HepG2 (cell line): Measurements from ENCODE around the gene CBFA2T2. TPM values are rescaled to one million over a fixed set of nuclear protein-coding genes. Genes with fewer than 3 reads are reported as not detected.

ENCODE experiments used
- ATF7-NPFF ChIP-seq: sonication (generic); formaldehyde crosslinking; IDR thresholded peaks from 2 replicates; pipeline ENCODE4 v1.8.1; 2023; ENCODE audit warnings: mild to moderate bottlenecking, low read depth, missing genetic modification reagents, moderate library complexity
- CENPX ChIP-seq: sonication (generic); formaldehyde crosslinking; IDR thresholded peaks from 2 replicates; pipeline ENCODE4 v1.9.0; 2021; ENCODE audit warnings: mild to moderate bottlenecking, missing genetic modification reagents, moderate library complexity
- DMAP1 ChIP-seq: IDR thresholded peaks from 2 replicates; pipeline ENCODE4 v1.6.1; 2016
- FOXP1 ChIP-seq, 2 experiments: fragments of 450-650 bp in 1 of 2; IDR thresholded peaks; 2 replicates each; pipeline ENCODE4 v1.6.1; 2017 to 2018; ENCODE audit warnings: antibody characterized with exemption in 1 of 2
- GMEB2 ChIP-seq: IDR thresholded peaks from 2 replicates; pipeline ENCODE4 v1.6.1; 2016; ENCODE audit warnings: missing biosample characterization, missing genetic modification reagents, low read depth
- HDAC1 ChIP-seq: sonication (generic); formaldehyde crosslinking; IDR thresholded peaks from 2 replicates; pipeline ENCODE4 v1.5.1; 2020; ENCODE audit warnings: mild to moderate bottlenecking, missing genetic modification reagents
- IKZF4 ChIP-seq: sonication (generic); formaldehyde crosslinking; IDR thresholded peaks from 2 replicates; pipeline ENCODE4 v1.5.1; 2020; ENCODE audit warnings: borderline replicate concordance, mild to moderate bottlenecking, low read depth, missing genetic modification reagents; ENCODE audit errors: not compliant biosample characterization
- MIER2 ChIP-seq: IDR thresholded peaks from 2 replicates; pipeline ENCODE4 v1.6.1; 2016; ENCODE audit warnings: missing biosample characterization, missing genetic modification reagents
- NR2F1 ChIP-seq, 2 experiments: fragments of 450-650 bp in 1 of 2; formaldehyde crosslinking in 1 of 2; IDR thresholded peaks; 2 replicates each; pipeline versions ENCODE4 v1.5.0 to v1.6.1; 2016 to 2020; ENCODE audit warnings: mild to moderate bottlenecking in 1 of 2, missing compliant biosample characterization in 1 of 2, missing genetic modification reagents in 1 of 2, moderate library complexity in 1 of 2
- PHB2 ChIP-seq: fragments of 450-650 bp; IDR thresholded peaks from 2 replicates; pipeline ENCODE4 v1.6.1; 2018; ENCODE audit not compliant: partially characterized antibody
- SRSF9 ChIP-seq: fragments of 200-400 bp; formaldehyde crosslinking; IDR thresholded peaks from 2 replicates; pipeline ENCODE4 v1.6.1; 2018; ENCODE audit warnings: borderline replicate concordance, mild to moderate bottlenecking, low read depth, low read length; ENCODE audit not compliant: insufficient read depth, poor library complexity, severe bottlenecking
- SSRP1 ChIP-seq: IDR thresholded peaks from 2 replicates; pipeline ENCODE4 v1.6.1; 2016; ENCODE audit warnings: control low read depth
- ZBTB20 ChIP-seq: sonication (generic); formaldehyde crosslinking; IDR thresholded peaks from 2 replicates; pipeline ENCODE4 v1.8.1; 2023; ENCODE audit warnings: missing genetic modification reagents, low read depth, mild to moderate bottlenecking, borderline replicate concordance
- ZEB1 ChIP-seq: IDR thresholded peaks from 2 replicates; pipeline ENCODE4 v1.6.1; 2012; ENCODE audit warnings: mild to moderate bottlenecking, low read depth, inconsistent platforms; ENCODE audit not compliant: insufficient replicate concordance
- ZMYM3 ChIP-seq: sonication (generic); formaldehyde crosslinking; IDR thresholded peaks from 2 replicates; pipeline ENCODE4 v1.5.1; 2020; ENCODE audit warnings: mild to moderate bottlenecking, missing genetic modification reagents
- ZNF296 ChIP-seq: sonication (generic); formaldehyde crosslinking; conservative IDR thresholded peaks from 2 replicates; pipeline ENCODE4 v1.5.0; 2020; ENCODE audit warnings: mild to moderate bottlenecking, missing genetic modification reagents
- ZNF333 ChIP-seq: sonication (generic); formaldehyde crosslinking; IDR thresholded peaks from 2 replicates; pipeline ENCODE4 v1.4.0; 2020; ENCODE audit warnings: mild to moderate bottlenecking, missing genetic modification reagents, borderline replicate concordance
- ZNF367 ChIP-seq: sonication (generic); formaldehyde crosslinking; IDR thresholded peaks from 2 replicates; pipeline ENCODE4 v1.4.0; 2020; ENCODE audit warnings: missing genetic modification reagents, borderline replicate concordance
- ZNF383 ChIP-seq: sonication (generic); formaldehyde crosslinking; IDR thresholded peaks from 2 replicates; pipeline ENCODE4 v1.4.0; 2020; ENCODE audit warnings: missing genetic modification reagents, mild to moderate bottlenecking, borderline replicate concordance
- ZNF44 ChIP-seq: sonication (generic); formaldehyde crosslinking; IDR thresholded peaks from 2 replicates; pipeline ENCODE4 v1.5.1; 2020; ENCODE audit warnings: mild to moderate bottlenecking, missing genetic modification reagents
- ZNF530 ChIP-seq: sonication (generic); formaldehyde crosslinking; IDR thresholded peaks from 2 replicates; pipeline ENCODE4 v1.5.0; 2020; ENCODE audit warnings: low read depth, mild to moderate bottlenecking, missing genetic modification reagents
- ZNF598 ChIP-seq: sonication (generic); formaldehyde crosslinking; IDR thresholded peaks from 2 replicates; pipeline ENCODE4 v1.5.1; 2020; ENCODE audit warnings: mild to moderate bottlenecking, missing genetic modification reagents, borderline replicate concordance
- ZNF703 ChIP-seq: sonication (generic); formaldehyde crosslinking; IDR thresholded peaks from 2 replicates; pipeline ENCODE4 v1.5.1; 2020; ENCODE audit warnings: missing genetic modification reagents, mild to moderate bottlenecking, moderate library complexity, borderline replicate concordance
- ZNF737 ChIP-seq: sonication (generic); formaldehyde crosslinking; IDR thresholded peaks from 2 replicates; pipeline ENCODE4 v1.5.0; 2020; ENCODE audit warnings: missing genetic modification reagents, mild to moderate bottlenecking, borderline replicate concordance
- ZNF75D ChIP-seq: sonication (generic); formaldehyde crosslinking; IDR thresholded peaks from 2 replicates; pipeline ENCODE4 v1.8.1; 2023; ENCODE audit warnings: missing genetic modification reagents, mild to moderate bottlenecking, borderline replicate concordance
- ZNF776 ChIP-seq: sonication (generic); formaldehyde crosslinking; IDR thresholded peaks from 2 replicates; pipeline ENCODE4 v1.4.0; 2020; ENCODE audit warnings: mild to moderate bottlenecking, missing genetic modification reagents
- polyA plus RNA-seq, 8 experiments: library from polyadenylated mRNA; depleted of rRNA in 3 of 8; stranded (reverse) in 7 of 8; unstranded in 1 of 8; fragments of >200 nt; fragmentation: Illumina TruSeq in 4 of 8; extraction: Trizol in 4 of 8; gene quantifications; 2 replicates each; pipeline versions ENCODE4 v1.2.1 to v1.2.3, GENCODE V29; 2011 to 2016; ENCODE audit warnings: low read depth in 4 of 8, missing spikeins in 1 of 8, mixed read lengths in 1 of 8; ENCODE audit not compliant: insufficient read depth in 1 of 8
- total RNA-seq, 5 experiments: library from RNA; depleted of rRNA; stranded (reverse); fragments of >200 nt; fragmentation: Illumina TruSeq; extraction: Trizol; gene quantifications; 2 replicates each; pipeline ENCODE4 v1.2.3, GENCODE V29; 2016; ENCODE audit warnings: low read depth in 1 of 5
- TF ChIP-seq, protein P1 (sequence below): sonication (generic); formaldehyde crosslinking; IDR thresholded peaks from 2 replicates; pipeline ENCODE4 v1.4.0; 2020; ENCODE audit warnings: missing genetic modification reagents

The CBFA2T2 gene
- total and polyA plus RNA-seq, 2 of the 13 experiments (the other 11 are each of a cell fraction or from before 2014, with no cell fraction given), result 6.3 to 21.2 TPM

- TF ChIP-seq GMEB2 (no peak), FOXP1 (IDR thresholded peaks at IDR 0.05) (peak; percentile 59; the same call in 1 of the 2 replicates), FOXP1 (CRISPR knock-in tag; IDR thresholded peaks at IDR 0.05) (peak; percentile 86), ZNF737 (CRISPR knock-in tag) (no peak), ZNF44 (CRISPR knock-in tag) (0 out of 2 replicates have a peak, but pooled peaks have one; percentile 56), DMAP1 (CRISPR knock-in tag) (0 out of 2 replicates have a peak, but pooled peaks have one; percentile 26), HDAC1 (CRISPR knock-in tag) (0 out of 2 replicates have a peak, but pooled peaks have one; percentile 39), ZNF296 (CRISPR knock-in tag) (no peak), ATF7-NPFF (no peak), ZNF383 (no peak), ZNF598 (no peak), ZBTB20 (CRISPR knock-in tag) (0 out of 2 replicates have a peak, but pooled peaks have one; percentile 23), ZNF703 (no peak), ZNF776 (CRISPR knock-in tag) (no peak), MIER2 (CRISPR knock-in tag) (peak; percentile 73; the same call in 1 of the 2 replicates), NR2F1 (CRISPR knock-in tag; IDR thresholded peaks at IDR 0.05) (no peak), IKZF4 (CRISPR knock-in tag) (no peak), ZNF530 (CRISPR knock-in tag) (no peak), ZNF333 (CRISPR knock-in tag) (no peak), ZMYM3 (CRISPR knock-in tag) (peak; percentile 55; the same call in 1 of the 2 replicates), ZNF367 (CRISPR knock-in tag) (no peak), ZNF75D (CRISPR knock-in tag) (no peak), ZEB1 (no peak), SSRP1 (CRISPR knock-in tag) (no peak), PHB2 (no peak), SRSF9 (no peak), CENPX (CRISPR knock-in tag) (no peak)
- TF ChIP-seq, protein P1, sequence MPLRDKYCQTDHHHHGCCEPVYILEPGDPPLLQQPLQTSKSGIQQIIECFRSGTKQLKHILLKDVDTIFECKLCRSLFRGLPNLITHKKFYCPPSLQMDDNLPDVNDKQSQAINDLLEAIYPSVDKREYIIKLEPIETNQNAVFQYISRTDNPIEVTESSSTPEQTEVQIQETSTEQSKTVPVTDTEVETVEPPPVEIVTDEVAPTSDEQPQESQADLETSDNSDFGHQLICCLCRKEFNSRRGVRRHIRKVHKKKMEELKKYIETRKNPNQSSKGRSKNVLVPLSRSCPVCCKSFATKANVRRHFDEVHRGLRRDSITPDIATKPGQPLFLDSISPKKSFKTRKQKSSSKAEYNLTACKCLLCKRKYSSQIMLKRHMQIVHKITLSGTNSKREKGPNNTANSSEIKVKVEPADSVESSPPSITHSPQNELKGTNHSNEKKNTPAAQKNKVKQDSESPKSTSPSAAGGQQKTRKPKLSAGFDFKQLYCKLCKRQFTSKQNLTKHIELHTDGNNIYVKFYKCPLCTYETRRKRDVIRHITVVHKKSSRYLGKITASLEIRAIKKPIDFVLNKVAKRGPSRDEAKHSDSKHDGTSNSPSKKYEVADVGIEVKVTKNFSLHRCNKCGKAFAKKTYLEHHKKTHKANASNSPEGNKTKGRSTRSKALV (CRISPR knock-in tag), result no peak
Measured at GRCh38 chr20:33561692-33562601, 72.1 kb downstream of the CBFA2T2 start (continued).
